IMR-90 (cell line): Measurements from ENCODE around the gene NUP42. TPM values are rescaled to one million over a fixed set of nuclear protein-coding genes. Genes with fewer than 3 reads are reported as not detected.

Source experiments
- ATAC-seq: fragments of 200-7000 bp; cut with Tn5 transposase; 2 replicates; pipeline ENCODE4 v1.9.1; 2020; ENCODE audit warnings: low read depth, mild to moderate bottlenecking, moderate library complexity
- BruUV-seq: library from RNA; stranded (reverse); fragments of 400-500 nt; replicated peaks from 2 replicates; lab custom pipeline; 2021; lab: Mats Ljungman, UMichigan
- CTCF ChIA-PET: fragments of 300-600 bp; formaldehyde crosslinking; extraction: SDS; loops from one replicate; lab custom pipeline; 2021; ENCODE audit warnings: antibody characterized with exemption; lab: Yijun Ruan, JAX
- POLR2A ChIA-PET: fragments of 300-600 bp; sonication (Branson Sonifier 250); formaldehyde crosslinking; loops from one replicate; lab custom pipeline; 2022; ENCODE audit warnings: antibody characterized with exemption; ENCODE audit not compliant: unreplicated experiment; lab: Charles Lee
- DNase-seq: peaks from one replicate; pipeline ENCODE4 v3.0.0; 2013
- H2AFZ ChIP-seq: replicated peaks from 2 replicates; pipeline ENCODE3; 2013; ENCODE audit warnings: low read length, mild to moderate bottlenecking; ENCODE audit not compliant: poor library complexity
- H2AK5ac ChIP-seq: 2 replicates; pipeline ENCODE4 v1.6.1; 2013; ENCODE audit warnings: low read depth, low read length, inconsistent platforms
- H2AK9ac ChIP-seq: replicated peaks from 2 replicates; pipeline ENCODE3; 2013; ENCODE audit warnings: mild to moderate bottlenecking, low read depth, low read length, moderate library complexity; ENCODE audit not compliant: poor library complexity
- H2BK120ac ChIP-seq: 2 replicates; pipeline ENCODE4 v1.6.1; 2013; ENCODE audit warnings: low read depth, low read length, inconsistent platforms
- H2BK15ac ChIP-seq: 3 replicates; pipeline ENCODE4 v1.6.1; 2013; ENCODE audit warnings: low read depth, low read length, inconsistent platforms
- H2BK20ac ChIP-seq: 2 replicates; pipeline ENCODE4 v1.6.1; 2013; ENCODE audit warnings: low read depth, mild to moderate bottlenecking, inconsistent platforms, low read length, moderate library complexity
- H2BK5ac ChIP-seq: 2 replicates; pipeline ENCODE4 v1.6.1; 2013; ENCODE audit warnings: mild to moderate bottlenecking, low read depth, low read length, inconsistent platforms; ENCODE audit not compliant: poor library complexity, severe bottlenecking
- H3K14ac ChIP-seq: replicated peaks from 2 replicates; pipeline ENCODE4 v1.6.1; 2013; ENCODE audit warnings: low read depth, low read length, inconsistent platforms
- H3K18ac ChIP-seq: 2 replicates; pipeline ENCODE4 v1.6.1; 2013; ENCODE audit warnings: low read depth, low read length, control low read depth
- H3K23ac ChIP-seq: 2 replicates; pipeline ENCODE4 v1.6.1; 2013; ENCODE audit warnings: low read depth, low read length, inconsistent platforms
- H3K27ac ChIP-seq: 2 replicates; pipeline ENCODE4 v1.5.1; 2013; ENCODE audit warnings: mild to moderate bottlenecking, control low read depth, low read length; ENCODE audit not compliant: insufficient read depth
- H3K27me3 ChIP-seq: 2 replicates; pipeline ENCODE4 v1.6.1; 2013; ENCODE audit warnings: low read length; ENCODE audit not compliant: control insufficient read depth, insufficient read depth
- H3K36me3 ChIP-seq: 2 replicates; pipeline ENCODE4 v1.6.1; 2013; ENCODE audit warnings: low read length, mixed read lengths; ENCODE audit not compliant: control insufficient read depth, insufficient read depth
- H3K4ac ChIP-seq: 2 replicates; pipeline ENCODE4 v1.6.1; 2013; ENCODE audit warnings: low read depth, low read length, inconsistent platforms
- H3K4me1 ChIP-seq: 2 replicates; pipeline ENCODE4 v1.6.1; 2013; ENCODE audit warnings: low read length, mixed read lengths; ENCODE audit not compliant: control insufficient read depth, insufficient read depth
- H3K4me2 ChIP-seq: 2 replicates; pipeline ENCODE4 v1.6.1; 2013; ENCODE audit warnings: low read depth, mild to moderate bottlenecking, control low read depth, low read length, moderate library complexity
- H3K4me3 ChIP-seq: 2 replicates; pipeline ENCODE4 v1.5.1; 2013; ENCODE audit warnings: low read depth, mild to moderate bottlenecking, control low read depth, low read length, moderate library complexity; ENCODE audit not compliant: insufficient read depth
- H3K56ac ChIP-seq: 2 replicates; pipeline ENCODE4 v1.6.1; 2013; ENCODE audit warnings: low read length, inconsistent platforms; ENCODE audit not compliant: insufficient read depth; ENCODE audit errors: extremely low read depth
- H3K79me1 ChIP-seq, 2 experiments: 2 replicates each; pipeline ENCODE4 v1.6.1; 2013; ENCODE audit warnings: low read length in 2 of 2, inconsistent platforms in 1 of 2, low read depth in 1 of 2
- H3K9ac ChIP-seq: 2 replicates; pipeline ENCODE4 v1.6.1; 2013; ENCODE audit warnings: low read depth, low read length, control low read depth
- H3K9me1 ChIP-seq: 2 replicates; pipeline ENCODE4 v1.6.1; 2013; ENCODE audit warnings: low read length, inconsistent platforms; ENCODE audit not compliant: insufficient read depth
- H3K9me3 ChIP-seq: 2 replicates; pipeline ENCODE4 v1.6.1; 2013; ENCODE audit warnings: low read length; ENCODE audit not compliant: control insufficient read depth, insufficient read depth
- H4K20me1 ChIP-seq: 2 replicates; pipeline ENCODE4 v1.6.1; 2013; ENCODE audit warnings: low read length, inconsistent platforms; ENCODE audit not compliant: insufficient read depth
- H4K5ac ChIP-seq: 2 replicates; pipeline ENCODE4 v1.6.1; 2013; ENCODE audit warnings: mild to moderate bottlenecking, low read depth, low read length, control low read depth
- H4K8ac ChIP-seq, 2 experiments: 2 replicates each; pipeline ENCODE4 v1.6.1; 2013; ENCODE audit warnings: low read depth in 2 of 2, low read length in 2 of 2, control low read depth in 1 of 2, inconsistent platforms in 1 of 2
- H4K91ac ChIP-seq: 2 replicates; pipeline ENCODE4 v1.6.1; 2013; ENCODE audit warnings: low read depth, low read length, inconsistent platforms; ENCODE audit not compliant: insufficient read depth
- BHLHE40 ChIP-seq: fragments of 150-350 bp; IDR thresholded peaks from 2 replicates; pipeline ENCODE4 v1.6.1; 2016; ENCODE audit warnings: mild to moderate bottlenecking, low read depth, low read length
- ELK1 ChIP-seq: fragments of 150-350 bp; IDR thresholded peaks from 2 replicates; pipeline ENCODE4 v1.6.1; 2016; ENCODE audit warnings: low read depth, mild to moderate bottlenecking, low read length, moderate library complexity, borderline replicate concordance
- MAFK ChIP-seq: IDR thresholded peaks from 2 replicates; pipeline ENCODE4 v1.6.1; 2012; ENCODE audit warnings: low read depth, low read length, improper control_type of control experiment
- RCOR1 ChIP-seq: IDR thresholded peaks from 2 replicates; pipeline ENCODE4 v1.6.1; 2012; ENCODE audit warnings: mild to moderate bottlenecking, low read length, improper control_type of control experiment; ENCODE audit not compliant: insufficient replicate concordance
- RFX5 ChIP-seq: IDR thresholded peaks from 2 replicates; pipeline ENCODE4 v1.8.0; 2012; ENCODE audit warnings: low read depth, mild to moderate bottlenecking, low read length, moderate library complexity
- WGBS, 2 experiments: methylation state at CpG; one replicate each; pipeline versions ENCODE4 v1.1.5 to v1.1.7; 2013; ENCODE audit warnings: missing lambda C conversion rate in 2 of 2; ENCODE audit not compliant: insufficient read length in 1 of 2; ENCODE audit errors: extremely low coverage in 2 of 2; 5-methylcytosine and 5-hydroxymethylcytosine counted together
- dilution Hi-C: fragments of 300-500 bp; cut with HindIII; formaldehyde crosslinking; loops from one replicate; pipeline ENCODE4 v1.14.3; 2018; ENCODE audit warnings: low sequenced_read_pairs; ENCODE audit not compliant: unreplicated experiment
- in situ Hi-C: fragments of 300-500 bp; cut with MboI; formaldehyde crosslinking; loops from 3 replicates; pipeline ENCODE4 v1.14.3; 2019; ENCODE audit warnings: low sequenced_read_pairs, inconsistent platforms, mixed read lengths
- intact Hi-C: fragments of 100-400 bp; cut with micrococcal nuclease; formaldehyde crosslinking; loops from 2 replicates; pipeline ENCODE4 v1.10.0; 2022
- polyA plus RNA-seq, 3 experiments: library from polyadenylated mRNA; depleted of rRNA; stranded (reverse); fragments of >200 nt; gene quantifications; 2 replicates each; pipeline ENCODE4 v1.2.3, GENCODE V29; 2012; ENCODE audit warnings: low replicate concordance in 1 of 3
- total RNA-seq: library from RNA; depleted of rRNA; stranded (reverse); fragments of >200 nt; gene quantifications from 2 replicates; pipeline ENCODE4 v1.2.3, GENCODE V29; 2012
- TF ChIP-seq, protein P1 (sequence below): conservative IDR thresholded peaks from 2 replicates; pipeline ENCODE4 v1.5.1; 2012; ENCODE audit warnings: mild to moderate bottlenecking, low read depth, low read length, improper control_type of control experiment

Gene NUP42
- total and polyA plus RNA-seq, 2 of the 4 experiments (the other 2 are of a cell fraction), result 17.3 to 22.6 TPM

DNA sequence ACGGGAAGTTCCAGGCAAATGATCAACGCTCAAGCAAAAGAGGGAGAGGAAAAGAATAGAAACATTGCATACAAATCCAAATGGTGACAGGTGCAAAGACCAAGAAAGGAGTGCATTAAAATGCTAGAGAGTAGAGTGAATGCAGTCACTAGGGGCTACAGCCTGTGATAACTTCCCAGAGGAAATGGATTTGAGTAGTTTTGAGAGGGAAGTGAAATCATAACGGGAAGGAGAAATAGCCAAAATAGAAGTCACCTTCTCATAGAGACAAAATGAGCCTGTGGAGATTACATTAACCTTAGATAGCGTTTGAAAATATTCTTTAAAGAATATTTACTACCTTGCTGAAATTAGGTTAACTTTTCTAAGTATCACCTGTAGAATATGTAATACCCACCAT lies 26.5 kb downstream of the NUP42 start:
- dilution Hi-C loops, result no loop called here
- no peaks in the 10 kb centered on the region for H3K9me1 ChIP-seq
- H4K20me1 ChIP-seq, result no peaks in the 10 kb centered on the region
- TF ChIP-seq RFX5 (no peak), ELK1 (no peak), BHLHE40 (no peak), MAFK (no peak), RCOR1 (no peak)
- TF ChIP-seq, protein P1, sequence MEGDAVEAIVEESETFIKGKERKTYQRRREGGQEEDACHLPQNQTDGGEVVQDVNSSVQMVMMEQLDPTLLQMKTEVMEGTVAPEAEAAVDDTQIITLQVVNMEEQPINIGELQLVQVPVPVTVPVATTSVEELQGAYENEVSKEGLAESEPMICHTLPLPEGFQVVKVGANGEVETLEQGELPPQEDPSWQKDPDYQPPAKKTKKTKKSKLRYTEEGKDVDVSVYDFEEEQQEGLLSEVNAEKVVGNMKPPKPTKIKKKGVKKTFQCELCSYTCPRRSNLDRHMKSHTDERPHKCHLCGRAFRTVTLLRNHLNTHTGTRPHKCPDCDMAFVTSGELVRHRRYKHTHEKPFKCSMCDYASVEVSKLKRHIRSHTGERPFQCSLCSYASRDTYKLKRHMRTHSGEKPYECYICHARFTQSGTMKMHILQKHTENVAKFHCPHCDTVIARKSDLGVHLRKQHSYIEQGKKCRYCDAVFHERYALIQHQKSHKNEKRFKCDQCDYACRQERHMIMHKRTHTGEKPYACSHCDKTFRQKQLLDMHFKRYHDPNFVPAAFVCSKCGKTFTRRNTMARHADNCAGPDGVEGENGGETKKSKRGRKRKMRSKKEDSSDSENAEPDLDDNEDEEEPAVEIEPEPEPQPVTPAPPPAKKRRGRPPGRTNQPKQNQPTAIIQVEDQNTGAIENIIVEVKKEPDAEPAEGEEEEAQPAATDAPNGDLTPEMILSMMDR, result no peak
- H2AFZ ChIP-seq, result no peak overlapping the region
- no TSS peak for BruUV-seq
- intact Hi-C loops, result no loop called here
- peaks cover 2% of the 10 kb centered on the region; the same call in 1 of the 2 replicates for H3K27me3 ChIP-seq
- no peak overlapping the region for H3K4me3 ChIP-seq
- 0 out of 2 replicates have a peak, but pooled peaks cover 2% of the 10 kb centered on the region for H3K36me3 ChIP-seq
- in situ Hi-C loops, result no loop called here
- ChIA-PET POLR2A (no interaction called here), CTCF (no interaction called here)
- no peak overlapping the region for H3K9ac ChIP-seq
- ATAC-seq (no peak), DNase-seq (no peak)
- H4K91ac ChIP-seq, result no peak overlapping the region
- H3K14ac ChIP-seq, result no peak overlapping the region
- no peak overlapping the region for H2BK5ac ChIP-seq
- no peak overlapping the region for H3K23ac ChIP-seq
- WGBS, 2 experiments, result no CpG with 5 or more reads among the region's 4 CpGs
- no peak overlapping the region for H3K27ac ChIP-seq
- H2BK120ac ChIP-seq, result no peak overlapping the region
- peaks cover 2% of the 10 kb centered on the region; the same call in 1 of the 2 replicates for H3K9me3 ChIP-seq
- H3K4ac ChIP-seq, result no peak overlapping the region
- H2BK20ac ChIP-seq, result no peak overlapping the region
- no peaks in the 10 kb centered on the region for H3K79me1 ChIP-seq
- no peak overlapping the region for H2AK9ac ChIP-seq
- H4K8ac ChIP-seq, result no peak overlapping the region
- no peak overlapping the region for H2AK5ac ChIP-seq
- H3K18ac ChIP-seq, result no peak overlapping the region
- no peak overlapping the region for H3K56ac ChIP-seq
- H3K4me1 ChIP-seq, result no peaks in the 10 kb centered on the region
- no peak overlapping the region for H4K5ac ChIP-seq
- no peak overlapping the region for H2BK15ac ChIP-seq
- H3K4me2 ChIP-seq, result no peak overlapping the region
